GM13977 (cell line): ENCODE results near the gene TBC1D2B.

Experiments used
- DNase-seq: peaks from one replicate; pipeline ENCODE4 v3.0.0; 2012; ENCODE audit warnings: low spot score
- in situ Hi-C: fragments of 300-500 bp; cut with MboI; formaldehyde crosslinking; loops from one replicate; pipeline ENCODE4 v1.12.0; 2022; ENCODE audit warnings: low sequenced_read_pairs, low pct_unique_long_range_greater_than_20kb, mixed read lengths, inconsistent platforms; ENCODE audit not compliant: unreplicated experiment
- TF ChIP-seq, protein P1 (sequence below): IDR thresholded peaks from 2 replicates; pipeline ENCODE4 v1.5.1; 2012; ENCODE audit warnings: mild to moderate bottlenecking, control low read depth; ENCODE audit not compliant: insufficient read depth; ENCODE audit errors: extremely low read depth, missing control alignments

The TBC1D2B gene

DNA sequence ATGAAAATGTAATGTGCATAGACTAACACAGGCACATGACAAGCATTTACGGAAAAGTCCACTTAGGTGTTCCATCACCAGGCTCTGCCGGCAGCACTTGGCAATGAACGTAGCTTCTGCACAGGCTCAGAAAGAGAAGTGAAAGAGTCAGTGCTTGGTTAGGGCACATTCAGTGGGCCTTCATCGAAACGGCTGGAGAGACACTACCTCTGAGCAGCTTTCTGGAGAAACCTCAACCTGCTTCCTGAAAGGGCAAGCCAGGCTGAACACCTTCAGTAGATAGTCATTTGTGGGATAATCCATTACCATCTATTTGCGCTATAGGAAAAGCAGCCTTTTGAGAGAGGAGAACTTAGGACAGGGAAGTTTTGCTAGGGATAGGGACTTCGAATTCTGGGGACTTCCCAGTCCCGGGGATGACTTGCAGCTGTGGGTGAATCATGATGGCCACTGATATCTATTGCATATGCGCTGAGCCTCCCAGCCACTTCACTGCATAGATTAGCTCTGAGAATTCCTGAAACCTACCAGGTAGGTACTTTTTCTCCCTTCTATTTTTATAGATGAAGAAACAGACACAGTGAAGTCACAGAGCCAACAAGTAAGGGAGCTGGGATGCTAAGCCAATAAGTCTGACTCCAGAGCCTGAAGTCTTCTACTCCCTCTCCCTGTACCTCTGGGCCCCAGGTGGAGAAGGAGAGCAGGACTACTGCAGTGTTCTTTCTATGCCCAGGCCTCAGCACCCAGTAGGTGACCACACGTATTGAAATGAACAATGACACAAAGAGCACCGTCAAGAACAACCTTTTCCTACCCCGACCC lies 10.7 kb upstream of the TBC1D2B start:
- in situ Hi-C loops = no loop called here
- no peak for DNase-seq
- TF ChIP-seq, protein P1, sequence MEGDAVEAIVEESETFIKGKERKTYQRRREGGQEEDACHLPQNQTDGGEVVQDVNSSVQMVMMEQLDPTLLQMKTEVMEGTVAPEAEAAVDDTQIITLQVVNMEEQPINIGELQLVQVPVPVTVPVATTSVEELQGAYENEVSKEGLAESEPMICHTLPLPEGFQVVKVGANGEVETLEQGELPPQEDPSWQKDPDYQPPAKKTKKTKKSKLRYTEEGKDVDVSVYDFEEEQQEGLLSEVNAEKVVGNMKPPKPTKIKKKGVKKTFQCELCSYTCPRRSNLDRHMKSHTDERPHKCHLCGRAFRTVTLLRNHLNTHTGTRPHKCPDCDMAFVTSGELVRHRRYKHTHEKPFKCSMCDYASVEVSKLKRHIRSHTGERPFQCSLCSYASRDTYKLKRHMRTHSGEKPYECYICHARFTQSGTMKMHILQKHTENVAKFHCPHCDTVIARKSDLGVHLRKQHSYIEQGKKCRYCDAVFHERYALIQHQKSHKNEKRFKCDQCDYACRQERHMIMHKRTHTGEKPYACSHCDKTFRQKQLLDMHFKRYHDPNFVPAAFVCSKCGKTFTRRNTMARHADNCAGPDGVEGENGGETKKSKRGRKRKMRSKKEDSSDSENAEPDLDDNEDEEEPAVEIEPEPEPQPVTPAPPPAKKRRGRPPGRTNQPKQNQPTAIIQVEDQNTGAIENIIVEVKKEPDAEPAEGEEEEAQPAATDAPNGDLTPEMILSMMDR = no peak

DNA sequence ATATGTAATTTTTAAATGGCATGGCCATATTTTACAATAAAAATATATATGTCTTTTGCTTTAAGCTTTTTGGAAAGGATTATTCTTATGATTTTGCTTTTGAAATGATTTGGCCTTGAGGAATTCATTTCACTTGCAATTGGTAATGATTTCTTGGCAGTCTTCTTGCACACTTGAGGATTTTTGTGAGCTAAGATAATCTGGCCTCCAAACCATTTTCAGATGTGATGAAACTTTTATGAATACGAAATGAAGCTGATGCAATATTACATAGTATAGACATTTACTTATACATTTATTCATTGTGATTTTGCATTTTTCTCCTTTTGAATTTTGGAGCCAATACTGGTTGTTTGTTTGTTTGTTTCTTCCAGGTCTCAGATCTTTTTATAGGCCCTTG lies 8.4 kb upstream of the TBC1D2B start:
- no peak for DNase-seq
- TF ChIP-seq, protein P1 = no peak
- in situ Hi-C loops = no loop called here

DNA sequence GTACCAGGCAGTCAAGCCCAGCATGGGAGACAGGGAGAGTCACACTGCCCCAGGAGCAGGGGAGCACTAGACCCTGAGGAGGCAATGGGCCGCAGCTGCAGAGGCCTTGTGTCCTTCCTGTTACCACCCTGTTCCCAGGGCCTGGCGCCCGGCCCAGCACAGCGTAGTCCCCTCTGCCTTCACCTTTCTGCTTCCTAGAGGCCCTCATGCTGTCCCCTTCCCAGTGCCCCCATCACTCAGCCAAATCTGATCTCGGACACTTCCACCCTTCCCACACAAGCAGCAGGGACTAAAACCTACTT lies 6.9 kb upstream of the TBC1D2B start:
- TF ChIP-seq, protein P1 = no peak

DNA sequence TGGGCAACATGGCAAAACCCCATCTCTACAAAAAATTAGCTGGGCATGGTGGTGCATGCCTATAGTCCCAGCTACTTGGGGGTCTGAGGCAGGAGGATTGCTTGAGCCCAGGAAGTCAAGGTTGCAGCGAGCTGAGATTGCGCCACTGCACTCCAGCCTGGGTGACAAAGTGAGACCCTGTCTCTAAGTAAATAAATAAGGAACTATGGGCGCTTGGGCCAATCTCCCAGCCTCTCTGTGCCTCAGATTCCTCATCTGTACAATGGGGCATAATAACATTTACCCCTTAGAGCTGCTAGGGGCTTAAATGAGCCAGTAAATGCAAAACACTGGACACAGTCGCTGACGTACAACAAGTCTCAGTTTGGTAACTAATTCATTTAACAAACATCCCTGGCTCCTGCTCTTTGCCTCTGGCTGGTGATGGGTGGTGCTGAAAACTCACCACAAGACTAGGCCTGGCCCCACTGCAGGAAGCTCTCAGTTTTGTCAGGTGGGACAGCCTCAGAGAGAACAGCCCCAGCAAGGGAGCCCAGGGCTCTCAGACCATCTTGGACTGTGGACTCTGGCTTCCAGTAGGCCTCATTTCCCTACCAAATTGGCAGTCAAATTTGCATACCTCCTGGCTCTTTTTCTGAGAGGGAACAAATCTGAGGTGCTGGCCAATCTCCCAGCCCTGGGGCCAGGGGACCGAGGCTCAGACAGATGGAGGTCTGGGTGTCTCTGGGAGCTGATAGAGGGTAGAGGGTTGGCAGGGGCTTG lies 6.4 kb upstream of the TBC1D2B start:
- no peak for DNase-seq
- TF ChIP-seq, protein P1 = no peak
- in situ Hi-C loops = no loop called here

More for the DNA sequence above, 6.9 kb upstream of the TBC1D2B start:
- no peak for DNase-seq
- in situ Hi-C loops = no loop called here

DNA sequence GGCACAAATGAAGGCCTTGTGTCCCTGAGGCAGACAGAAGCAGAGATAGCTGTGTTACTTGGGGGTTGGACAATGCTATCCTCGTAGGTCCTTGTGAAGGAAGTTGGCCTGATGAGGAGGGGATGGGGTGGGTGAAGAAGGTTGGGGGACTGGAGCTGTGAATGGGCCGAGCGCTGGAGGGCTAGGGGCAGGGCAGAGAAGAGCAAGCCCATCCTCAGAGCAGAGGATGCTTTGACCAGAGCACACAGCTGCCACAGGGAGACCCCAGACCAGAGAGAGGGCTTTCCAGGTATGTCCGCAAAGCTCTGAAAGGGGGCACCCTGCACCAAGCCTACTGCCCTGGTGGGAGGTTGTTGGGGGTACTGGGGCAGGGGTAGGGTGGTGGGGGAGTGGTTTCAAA lies 5.7 kb upstream of the TBC1D2B start:
- TF ChIP-seq, protein P1 = no peak
- no peak for DNase-seq
- in situ Hi-C loops = no loop called here

DNA sequence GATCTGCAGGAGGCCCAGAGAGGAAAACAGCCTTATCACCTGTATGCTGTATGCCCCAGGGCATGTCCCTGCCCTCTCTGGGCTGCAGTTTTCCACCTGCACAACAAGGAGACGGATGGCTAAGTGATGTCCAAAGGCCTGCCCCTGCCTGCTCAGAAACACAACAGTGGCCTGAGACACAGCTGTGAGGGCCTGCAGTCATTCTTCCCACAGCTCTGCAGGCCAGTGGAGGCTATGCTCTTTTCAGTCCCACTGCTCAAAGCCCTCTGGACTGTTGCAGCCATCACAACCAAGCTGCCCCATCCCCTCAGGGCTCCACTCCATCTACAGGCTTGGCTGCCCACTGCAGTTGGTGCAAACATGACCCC lies 5.2 kb upstream of the TBC1D2B start:
- TF ChIP-seq, protein P1 = no peak
- in situ Hi-C loops = no loop called here
- no peak for DNase-seq
